GM18909 (cell line): ENCODE measurements around the gene FRMD4B.
"Not testable (repeated sequence)": the region's sequence is repeated elsewhere in the genome, so short reads cannot be mapped to it uniquely, and the experiment has no call there.

Experiments used
- ATAC-seq: cut with Tn5 transposase; IDR thresholded peaks from one replicate; pipeline ENCODE4 v1.9.1; 2021; ENCODE audit warnings: mild to moderate bottlenecking; ENCODE audit not compliant: unreplicated experiment, poor library complexity

Gene FRMD4B

DNA sequence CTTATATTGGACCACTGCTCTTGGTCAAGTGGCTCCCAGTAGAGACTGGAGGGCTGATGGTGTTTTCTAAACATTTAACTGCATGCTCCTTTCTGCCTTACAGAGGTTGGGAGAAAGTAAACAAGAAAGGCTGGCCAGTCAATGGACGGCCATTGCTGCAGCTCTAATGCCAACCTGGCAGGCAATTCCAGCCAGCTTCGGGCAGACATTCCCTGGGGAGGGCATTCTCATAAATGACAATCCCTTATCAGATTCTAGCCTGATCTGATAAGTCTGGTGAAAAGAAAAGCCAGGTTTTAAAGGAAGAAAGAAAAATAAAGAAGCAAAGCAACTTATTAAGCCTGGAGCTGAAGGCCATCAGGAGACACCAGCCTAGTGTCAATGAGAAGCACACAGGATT, 60.7 kb downstream of the FRMD4B start:
- no peak for ATAC-seq

DNA sequence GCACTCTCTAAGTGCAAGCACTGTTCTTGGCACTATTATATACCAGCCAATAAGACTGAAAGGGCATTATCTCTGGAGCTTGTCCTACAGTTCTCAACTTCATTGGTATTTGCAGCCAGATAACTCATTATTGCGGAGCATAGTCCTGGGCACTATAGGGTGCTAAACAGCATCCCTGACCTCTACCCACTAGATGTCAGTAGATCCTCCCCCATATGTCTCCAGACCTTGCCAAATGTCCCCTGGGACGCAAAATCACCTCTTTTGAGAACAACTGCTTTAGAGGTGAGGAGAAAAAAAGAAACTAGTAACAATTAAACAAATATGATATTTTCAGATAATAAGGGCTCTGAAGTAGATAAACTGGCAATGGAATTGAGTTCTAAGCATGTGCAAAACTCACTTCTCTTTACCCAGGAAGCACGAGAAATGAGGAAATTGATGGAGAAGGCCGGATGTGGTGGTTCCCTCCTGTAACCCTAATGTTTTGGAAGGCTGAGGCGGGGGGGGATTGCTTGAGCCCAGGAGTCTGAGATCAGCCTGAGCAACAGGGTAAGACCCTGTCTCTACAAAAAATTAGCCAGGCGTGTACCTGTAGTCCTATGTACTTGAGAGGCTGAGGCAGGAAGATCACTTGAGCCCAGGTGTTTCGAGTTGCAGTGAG, 61.4 kb downstream of the FRMD4B start:
- peak; percentile 60 for ATAC-seq

DNA sequence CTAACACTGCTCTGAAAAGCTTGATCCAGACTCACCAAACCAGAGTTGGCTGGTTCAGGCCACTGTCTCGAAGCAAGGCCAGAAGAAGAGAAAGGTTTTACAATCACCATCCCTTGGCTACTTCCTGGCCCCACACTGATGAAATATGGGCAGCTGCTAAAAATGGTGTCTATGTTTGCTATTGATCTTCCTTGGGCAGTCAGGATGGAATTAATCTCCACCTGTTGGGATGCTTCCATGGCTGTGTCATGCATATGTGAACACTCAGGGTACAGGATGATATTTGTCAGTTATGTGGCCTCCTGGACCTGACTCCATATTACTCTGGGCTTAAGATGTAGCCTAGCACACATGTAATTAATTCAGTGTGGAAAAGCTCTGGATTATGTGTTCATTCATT, 61.9 kb downstream of the FRMD4B start:
- no peak for ATAC-seq

DNA sequence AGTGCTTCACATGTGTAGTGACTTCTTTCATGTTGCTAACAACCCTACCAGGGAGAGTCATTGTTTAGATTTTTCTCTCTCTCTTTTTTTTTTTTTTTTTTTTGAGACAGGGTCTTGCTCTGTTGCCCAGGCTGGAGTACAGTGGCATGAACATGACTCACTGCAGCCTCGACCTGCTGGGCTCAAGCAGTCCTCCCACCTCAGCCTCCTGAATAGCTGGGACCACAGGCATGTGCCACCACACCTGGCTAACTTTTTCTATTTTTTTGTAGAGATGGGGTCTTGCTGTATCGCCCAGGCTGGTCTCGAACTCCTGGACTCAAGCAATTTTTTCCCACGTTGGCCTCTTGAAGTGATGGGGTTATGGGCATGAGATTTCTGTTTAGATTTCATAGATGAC, 63.4 kb downstream of the FRMD4B start:
- ATAC-seq, result not testable (repeated sequence)

DNA sequence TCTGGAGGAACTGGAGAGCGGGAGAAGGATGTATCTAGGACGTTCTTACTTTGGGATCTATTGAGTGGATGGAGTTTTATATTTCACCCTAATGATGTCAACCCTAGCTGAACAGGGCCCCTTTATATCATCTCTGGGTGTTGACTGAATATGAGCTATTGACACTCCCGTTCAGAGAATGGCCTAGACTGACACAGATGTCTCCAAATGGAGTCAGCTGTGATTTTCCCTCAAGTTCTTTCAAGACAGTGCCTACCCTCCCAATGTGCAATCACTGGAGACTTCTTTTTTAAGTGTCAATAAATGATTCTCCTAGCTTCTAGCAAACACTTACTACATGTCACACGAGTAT, 63.8 kb downstream of the FRMD4B start:
- ATAC-seq, result no peak

DNA sequence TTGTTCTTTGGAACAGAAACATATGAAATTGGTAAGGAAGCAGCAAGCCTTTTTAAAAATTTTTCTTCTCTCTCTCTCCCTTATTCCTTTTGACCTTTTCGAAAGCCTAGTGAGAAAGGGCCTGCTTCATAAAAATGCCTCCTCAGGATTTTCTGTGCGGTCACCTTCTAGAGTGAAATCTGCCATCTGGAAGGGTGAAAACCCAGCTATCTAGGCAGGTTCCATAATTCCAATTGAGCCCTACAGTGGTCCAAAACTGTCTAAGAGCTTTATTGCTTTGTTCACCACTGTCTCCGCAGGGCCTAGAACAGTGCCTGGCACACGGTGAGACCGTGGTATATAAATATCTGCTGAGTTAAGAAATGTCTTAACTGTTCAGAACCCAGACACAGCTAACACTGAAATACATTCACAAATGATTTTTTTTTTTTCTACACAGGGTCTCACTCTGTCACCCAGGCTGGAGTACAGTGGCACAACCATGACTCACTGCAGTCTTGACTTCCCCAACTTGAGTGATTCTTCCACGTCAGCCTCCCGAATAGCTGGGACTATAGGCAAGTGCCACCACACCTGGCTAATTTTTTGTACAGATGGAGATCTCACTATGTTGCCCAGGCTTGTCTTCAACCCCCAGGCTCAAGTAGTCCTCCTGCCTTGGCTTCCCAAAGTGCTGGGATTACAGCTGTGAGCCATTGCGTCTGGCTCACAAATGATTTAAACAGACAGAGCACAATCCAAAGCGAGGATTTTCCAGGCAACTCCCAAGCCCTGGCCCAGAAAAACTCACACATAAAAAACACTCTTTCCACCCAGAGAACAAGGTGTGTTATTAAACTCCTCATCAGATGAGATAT, 64.4 kb downstream of the FRMD4B start:
- ATAC-seq, result no peak

DNA sequence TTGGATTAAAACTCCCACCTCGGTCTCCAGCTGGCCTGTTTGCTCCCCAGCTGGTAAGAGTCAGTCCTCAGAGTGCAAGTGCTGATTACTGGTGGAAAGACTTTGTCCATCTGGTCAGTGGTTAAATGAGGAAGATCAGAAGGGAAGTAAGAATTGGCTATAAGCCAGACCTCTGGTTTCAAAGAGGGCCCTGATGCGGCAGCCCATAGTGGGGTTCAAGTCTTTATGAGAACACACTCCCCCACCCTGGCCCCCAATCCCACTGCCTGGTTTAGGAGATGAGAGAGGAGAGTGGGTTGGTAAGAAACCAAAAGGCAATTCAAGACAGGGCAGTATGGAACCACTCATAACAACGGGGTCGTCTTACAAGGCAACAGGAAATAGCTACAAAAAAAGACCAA, 65.0 kb downstream of the FRMD4B start:
- ATAC-seq, result peak; percentile 76

DNA sequence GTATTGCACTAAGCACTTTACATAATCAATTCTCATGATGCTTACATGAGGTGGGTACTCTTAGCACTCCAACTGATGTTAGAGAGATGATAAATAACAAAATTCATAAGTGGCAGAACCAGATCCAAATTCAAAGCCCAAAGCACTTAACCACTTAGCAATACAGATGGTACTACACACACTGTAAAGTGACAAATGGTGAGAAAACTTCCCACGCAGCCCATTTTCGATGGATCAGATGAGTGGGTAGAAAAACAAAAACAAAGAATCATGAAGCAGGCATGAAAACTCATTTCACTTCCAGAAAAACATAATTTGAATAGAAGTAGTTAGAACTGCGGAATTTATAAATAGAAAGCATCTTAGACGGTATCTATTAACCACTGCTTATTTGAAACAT, 66.2 kb downstream of the FRMD4B start:
- ATAC-seq, result no peak

DNA sequence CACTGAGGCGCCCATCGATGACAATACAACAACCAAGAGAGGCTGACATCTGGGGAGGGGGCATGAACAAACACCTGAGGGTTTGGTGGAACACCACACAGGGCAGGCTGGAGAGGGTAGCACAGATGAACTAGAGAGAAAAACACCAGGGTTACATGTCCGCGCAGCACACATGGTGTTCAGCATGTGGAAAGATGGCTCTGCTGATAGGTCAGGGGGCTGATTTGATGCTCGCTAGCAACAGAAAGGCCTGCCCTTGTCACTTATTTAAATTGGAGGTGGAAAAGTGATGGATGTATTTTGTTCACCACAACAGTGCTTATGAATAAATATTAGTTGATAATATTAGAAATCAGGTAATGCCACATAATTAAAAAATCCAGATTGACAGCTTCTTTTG, 67.5 kb downstream of the FRMD4B start:
- no peak for ATAC-seq

DNA sequence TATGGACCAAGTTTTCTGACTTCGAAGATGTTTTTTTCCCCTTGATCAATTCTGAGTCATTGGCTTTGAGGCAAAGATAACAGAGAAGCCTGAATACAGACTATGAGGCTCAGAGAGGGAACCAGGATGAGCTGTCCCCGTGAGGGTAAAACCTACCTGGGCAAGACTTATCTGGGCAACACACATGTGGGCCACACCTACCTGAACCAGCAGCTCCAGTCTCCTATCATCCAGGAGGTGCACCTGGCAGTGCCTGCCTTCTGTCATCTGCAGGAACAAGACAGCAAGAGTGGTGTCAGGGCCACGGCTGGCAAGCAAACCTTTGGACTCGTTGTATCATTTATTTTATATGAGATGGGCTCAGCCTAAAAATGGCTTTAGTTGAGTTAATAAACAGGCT, 72.6 kb downstream of the FRMD4B start:
- ATAC-seq, result no peak

DNA sequence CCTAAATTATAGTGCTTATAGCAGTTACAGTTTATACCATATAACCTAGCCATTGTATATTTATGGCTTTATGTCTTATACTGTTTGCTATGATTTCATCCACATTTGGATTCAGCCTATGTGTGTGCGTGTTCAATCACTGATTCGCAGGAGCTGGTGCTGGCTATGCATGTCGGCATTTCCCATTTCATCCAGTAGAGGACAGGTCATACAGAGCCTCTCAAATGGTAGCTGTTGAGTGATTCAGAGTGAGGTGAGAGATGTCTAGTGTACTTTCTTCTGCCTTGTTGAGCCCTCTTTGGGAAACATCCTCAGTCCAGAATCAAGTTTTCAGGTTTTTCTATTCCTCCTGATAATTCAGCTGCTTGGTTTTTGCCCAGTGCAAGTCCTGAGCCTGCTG, 76.1 kb downstream of the FRMD4B start:
- no peak for ATAC-seq

DNA sequence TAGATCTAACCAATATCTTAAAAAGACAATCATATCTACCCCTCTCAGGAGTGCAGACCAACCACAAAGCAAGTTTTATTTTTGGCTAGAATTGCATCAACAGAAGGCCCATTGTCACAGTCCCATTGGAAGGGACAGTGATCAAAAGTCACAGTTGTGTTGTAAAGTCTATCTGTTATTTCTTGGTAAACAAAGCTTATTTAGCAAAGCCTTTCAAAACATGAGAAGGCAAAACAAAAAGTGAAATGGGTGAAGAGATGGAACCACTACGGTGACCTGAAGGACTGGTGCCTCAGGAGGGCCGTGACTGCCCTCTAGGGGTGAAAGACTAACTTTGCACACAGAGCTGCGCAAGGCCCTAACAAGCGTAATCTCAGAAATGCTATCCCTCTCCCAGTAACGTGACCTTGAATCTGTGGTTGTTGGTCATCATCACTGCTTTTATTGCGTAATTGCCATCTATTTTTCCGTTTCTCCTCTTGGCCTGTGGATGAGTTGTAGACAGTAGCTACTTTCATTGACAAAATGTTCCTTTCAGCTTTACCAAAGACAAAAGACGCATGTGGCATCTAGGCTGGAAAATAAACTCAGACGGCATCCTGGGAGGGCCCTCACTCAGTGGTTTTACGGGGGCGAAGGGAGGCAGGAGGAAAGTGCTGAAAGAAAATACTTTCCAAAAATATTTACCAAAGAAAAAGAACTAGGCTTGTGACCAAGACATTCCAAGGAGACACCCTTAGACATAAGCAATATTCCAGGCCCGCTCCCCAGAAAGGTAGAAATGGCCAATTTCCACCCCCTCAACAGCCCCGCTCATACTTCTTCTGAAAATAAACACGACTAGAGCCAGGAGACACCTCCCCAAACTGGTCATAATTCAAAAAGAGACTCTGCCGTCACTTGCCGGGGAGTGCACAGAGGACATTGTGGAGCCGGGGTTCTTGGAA, 79.4 kb downstream of the FRMD4B start:
- peak; percentile 96 for ATAC-seq

DNA sequence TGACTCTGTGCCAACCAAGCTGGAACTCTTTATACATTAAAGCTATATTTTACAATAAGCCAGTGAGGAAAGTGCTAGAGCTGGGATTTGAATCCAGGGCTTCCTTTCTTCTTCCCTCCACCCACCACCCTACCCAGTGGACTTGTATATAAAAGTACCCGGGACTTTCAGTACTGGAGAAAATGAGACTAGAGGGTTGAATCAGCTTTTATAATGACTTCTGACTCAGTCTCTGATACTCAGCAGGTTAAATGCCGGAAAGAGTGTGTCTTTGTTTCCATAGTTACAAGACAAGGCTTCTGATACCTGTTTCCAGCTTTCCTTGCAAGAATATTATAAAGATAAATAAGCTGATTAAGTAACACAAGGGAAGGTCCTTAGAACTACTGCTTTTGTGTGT, 80.9 kb downstream of the FRMD4B start:
- ATAC-seq, result no peak

DNA sequence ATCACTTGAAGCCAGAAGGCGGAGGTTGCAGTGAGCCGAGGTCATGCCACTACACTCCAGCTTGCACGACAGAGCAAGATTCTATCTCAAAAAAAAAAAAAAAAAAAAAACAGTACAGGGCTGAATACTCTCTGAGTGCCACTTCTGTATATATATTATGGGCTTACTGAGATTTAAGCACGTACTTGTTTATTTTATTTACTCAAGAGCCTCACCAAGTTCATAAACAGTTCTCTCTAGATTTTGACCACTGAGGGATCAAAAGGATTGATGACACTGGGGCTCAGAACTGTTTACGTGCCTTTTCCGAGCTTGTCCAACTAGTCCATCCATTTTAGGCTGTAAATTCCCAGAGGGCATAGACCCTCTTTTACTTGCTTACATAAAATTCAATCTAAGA, 81.5 kb downstream of the FRMD4B start:
- ATAC-seq, result no peak

DNA sequence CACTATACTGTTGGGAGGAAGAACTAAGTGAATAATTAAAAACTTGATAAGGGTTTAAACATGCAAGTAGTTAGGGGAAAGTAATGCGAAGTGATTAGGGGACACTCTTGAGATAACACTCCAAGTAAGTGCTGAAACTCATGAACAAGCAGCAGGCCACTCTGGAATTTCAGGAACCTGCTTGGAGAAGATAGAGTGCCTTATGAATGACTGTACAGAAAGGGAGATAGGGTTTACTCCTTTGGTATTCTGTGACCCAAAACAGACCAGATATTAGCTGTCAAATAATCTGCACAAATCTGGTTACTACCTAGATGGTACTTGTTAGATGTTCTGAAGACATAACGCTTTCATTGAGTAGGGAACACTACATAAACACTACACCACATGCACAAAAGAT, 85.6 kb downstream of the FRMD4B start:
- ATAC-seq, result no peak

DNA sequence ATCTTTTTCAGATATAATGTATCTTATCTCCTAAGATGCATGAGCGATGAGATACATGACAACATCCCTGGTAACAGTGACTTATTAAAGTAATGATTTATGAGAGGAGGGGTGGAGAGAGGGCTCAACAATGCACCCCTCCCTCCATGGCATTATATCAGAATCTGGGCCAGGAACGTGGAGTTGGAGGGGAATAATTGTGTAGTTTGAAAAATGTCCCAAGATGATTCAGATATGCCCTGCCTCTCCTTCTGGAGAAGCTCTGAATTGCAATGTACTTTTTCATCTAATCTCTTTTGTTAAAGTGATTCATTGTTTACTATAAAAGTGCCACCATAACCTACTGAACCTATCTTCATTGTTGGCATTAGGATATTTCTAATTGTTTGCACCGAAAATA, 86.5 kb downstream of the FRMD4B start:
- no peak for ATAC-seq

DNA sequence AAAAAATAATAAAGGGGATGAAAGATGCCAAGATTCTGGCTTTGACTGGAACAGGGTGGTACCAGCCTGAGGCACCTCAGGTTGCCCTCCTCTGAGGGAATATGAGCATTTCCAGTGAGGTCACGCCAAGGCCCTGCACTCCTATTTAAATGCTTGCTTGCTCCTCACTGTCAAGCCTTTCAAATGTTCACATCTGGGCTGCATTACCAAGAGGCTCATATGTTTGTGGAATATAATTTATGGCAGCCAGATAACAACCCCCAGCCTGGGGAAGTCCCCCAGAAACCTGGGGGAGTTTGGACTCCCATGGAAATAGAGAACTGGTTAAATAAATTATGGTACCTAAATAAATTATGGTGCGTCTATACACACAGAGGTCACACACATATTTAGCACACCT, 88.4 kb downstream of the FRMD4B start:
- ATAC-seq, result no peak

DNA sequence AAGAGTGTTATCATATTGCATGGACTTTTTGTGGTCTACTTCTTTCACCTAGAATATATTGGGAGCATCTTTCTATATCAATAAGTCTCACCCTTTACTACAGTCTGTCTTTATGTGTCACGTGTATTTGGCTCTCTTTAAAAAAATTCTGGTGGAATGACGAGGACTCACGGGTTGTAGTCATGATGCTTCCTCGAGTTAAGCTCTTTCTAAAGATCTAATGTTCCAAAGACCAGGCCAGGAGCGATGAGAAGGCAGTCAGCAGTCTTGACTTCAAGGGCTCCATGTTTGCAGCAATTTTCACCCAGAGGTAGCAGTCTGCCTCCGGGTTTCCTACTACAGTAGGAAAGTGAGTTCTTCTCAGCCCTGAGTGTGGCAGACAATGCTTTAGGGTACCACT, 88.9 kb downstream of the FRMD4B start:
- ATAC-seq, result no peak

DNA sequence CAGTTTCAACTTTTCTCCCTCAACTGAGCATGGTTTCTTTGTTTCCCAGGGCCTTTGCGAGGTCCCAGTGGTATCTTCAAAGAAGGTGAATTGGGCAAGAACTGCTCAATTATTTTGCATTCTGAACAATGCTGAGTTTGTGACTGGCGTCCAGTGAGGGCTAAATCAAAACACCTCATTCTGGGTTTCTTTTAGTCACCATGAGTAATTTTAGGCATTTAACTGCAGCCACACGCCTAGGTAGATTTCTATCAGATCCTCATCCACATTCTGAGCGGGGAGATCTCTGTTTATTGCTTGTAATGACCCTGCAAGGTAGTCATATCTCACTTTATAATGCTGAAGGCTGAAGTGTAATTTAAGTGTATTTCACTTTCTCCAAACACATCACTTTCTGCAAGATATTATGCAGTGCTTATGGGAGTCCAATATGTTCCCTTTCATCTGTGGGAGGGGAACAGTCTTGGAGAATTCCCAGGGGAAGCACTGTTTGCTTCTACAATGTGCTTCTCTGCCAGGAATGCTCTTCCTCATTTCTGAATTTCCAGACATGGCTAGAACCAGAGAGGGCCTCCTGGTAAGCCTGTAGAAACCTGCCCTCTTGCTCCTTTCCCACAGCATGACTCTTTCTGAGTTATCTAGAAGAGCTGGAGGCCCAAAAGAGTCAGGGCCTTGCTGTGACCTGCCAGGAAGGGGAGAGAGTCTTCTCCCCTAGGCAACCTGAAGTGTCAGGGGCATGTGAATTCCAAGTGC, 91.7 kb downstream of the FRMD4B start:
- no peak for ATAC-seq

DNA sequence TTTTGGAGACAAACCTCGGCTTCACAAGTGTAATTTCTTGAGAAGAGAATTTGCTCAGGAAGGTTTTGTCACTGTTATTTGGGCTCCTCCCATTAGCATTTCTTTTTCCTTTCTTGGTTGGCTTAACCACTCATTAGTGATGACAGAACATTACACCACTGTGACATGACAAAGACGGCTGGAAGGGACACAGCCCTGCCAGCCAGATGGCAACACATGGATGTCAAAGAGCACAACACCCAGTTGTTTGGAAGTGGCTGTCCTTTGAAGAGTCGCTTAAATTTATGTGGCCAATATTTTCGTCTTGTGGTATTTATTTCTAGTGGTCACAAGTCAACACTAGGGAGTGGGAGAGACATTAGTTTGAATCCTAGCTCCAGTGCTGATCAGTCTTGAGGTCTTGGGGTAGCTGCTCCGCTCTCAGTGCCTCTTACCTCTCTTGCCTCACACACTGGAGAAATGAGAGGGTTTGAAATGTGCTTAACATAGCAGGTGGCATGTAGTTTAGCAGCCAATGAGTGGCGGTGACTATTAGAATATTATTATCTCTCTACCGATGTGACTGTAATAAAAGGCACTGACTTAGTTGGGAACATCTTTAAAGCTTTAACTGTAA, 92.8 kb downstream of the FRMD4B start:
- no peak for ATAC-seq
